HepG2 (cell line): ENCODE data around the gene PPP1R18. TPM values are rescaled to one million over a fixed set of nuclear protein-coding genes. Genes with fewer than 3 reads are reported as not detected.

Source experiments
- BHLHE40 ChIP-seq: IDR thresholded peaks from 2 replicates; pipeline ENCODE4 v1.6.1; 2011; ENCODE audit warnings: low read length, improper control_type of control experiment
- ETV5 ChIP-seq: IDR thresholded peaks from 2 replicates; pipeline ENCODE4 v1.6.1; 2018; ENCODE audit warnings: missing biosample characterization, missing genetic modification reagents, inconsistent platforms, borderline replicate concordance
- FOSL2 ChIP-seq: sonication (generic); formaldehyde crosslinking; IDR thresholded peaks from 2 replicates; pipeline ENCODE4 v1.4.0; 2020; ENCODE audit warnings: missing genetic modification reagents
- FOXC1 ChIP-seq: sonication (generic); formaldehyde crosslinking; IDR thresholded peaks from 2 replicates; pipeline ENCODE4 v1.8.0; 2022; ENCODE audit warnings: mild to moderate bottlenecking, missing genetic modification reagents, borderline replicate concordance
- HCFC1 ChIP-seq: fragments of 150-350 bp; IDR thresholded peaks from 2 replicates; pipeline ENCODE4 v1.6.1; 2014; ENCODE audit warnings: low read depth, low read length
- IRX3 ChIP-seq: sonication (generic); formaldehyde crosslinking; IDR thresholded peaks from 2 replicates; pipeline ENCODE4 v1.8.1; 2023; ENCODE audit warnings: mild to moderate bottlenecking, low read depth, missing genetic modification reagents, borderline replicate concordance
- POGZ ChIP-seq: sonication (generic); formaldehyde crosslinking; IDR thresholded peaks from 2 replicates; pipeline ENCODE4 v1.4.0; 2020; ENCODE audit warnings: mild to moderate bottlenecking, missing genetic modification reagents
- POLR2G ChIP-seq: fragments of 200-400 bp; formaldehyde crosslinking; IDR thresholded peaks from 2 replicates; pipeline ENCODE4 v1.6.1; 2018; ENCODE audit warnings: mild to moderate bottlenecking, low read depth, low read length, moderate library complexity
- PPARG ChIP-seq: conservative IDR thresholded peaks from 2 replicates; pipeline ENCODE4 v1.6.1; 2016; ENCODE audit warnings: missing biosample characterization, missing genetic modification reagents
- SNAI1 ChIP-seq: sonication (generic); formaldehyde crosslinking; IDR thresholded peaks from 2 replicates; pipeline ENCODE4 v1.5.0; 2020; ENCODE audit warnings: mild to moderate bottlenecking, missing genetic modification reagents, borderline replicate concordance
- SNAPC2 ChIP-seq: sonication (generic); formaldehyde crosslinking; IDR thresholded peaks from 2 replicates; pipeline ENCODE4 v1.8.1; 2022; ENCODE audit warnings: mild to moderate bottlenecking, missing genetic modification reagents
- ZMYM2 ChIP-seq: sonication (generic); formaldehyde crosslinking; IDR thresholded peaks from 2 replicates; pipeline ENCODE4 v1.8.0; 2022; ENCODE audit warnings: mild to moderate bottlenecking, missing genetic modification reagents
- ZMYM3 ChIP-seq: sonication (generic); formaldehyde crosslinking; IDR thresholded peaks from 2 replicates; pipeline ENCODE4 v1.5.1; 2020; ENCODE audit warnings: mild to moderate bottlenecking, missing genetic modification reagents
- ZNF354B ChIP-seq: sonication (generic); formaldehyde crosslinking; IDR thresholded peaks from 2 replicates; pipeline ENCODE4 v1.8.0; 2022; ENCODE audit warnings: mild to moderate bottlenecking, missing genetic modification reagents
- ZNF75D ChIP-seq: sonication (generic); formaldehyde crosslinking; IDR thresholded peaks from 2 replicates; pipeline ENCODE4 v1.8.1; 2023; ENCODE audit warnings: missing genetic modification reagents, mild to moderate bottlenecking, borderline replicate concordance
- ZNF768 ChIP-seq: sonication (generic); formaldehyde crosslinking; IDR thresholded peaks from 2 replicates; pipeline ENCODE4 v1.4.0; 2020; ENCODE audit warnings: missing genetic modification reagents
- ZNF883 ChIP-seq: sonication (generic); formaldehyde crosslinking; IDR thresholded peaks from 2 replicates; pipeline ENCODE4 v1.5.1; 2020; ENCODE audit warnings: mild to moderate bottlenecking, missing genetic modification reagents; ENCODE audit errors: not compliant biosample characterization
- polyA plus RNA-seq, 8 experiments: library from polyadenylated mRNA; depleted of rRNA in 3 of 8; stranded (reverse) in 7 of 8; unstranded in 1 of 8; fragments of >200 nt; fragmentation: Illumina TruSeq in 4 of 8; extraction: Trizol in 4 of 8; gene quantifications; 2 replicates each; pipeline versions ENCODE4 v1.2.1 to v1.2.3, GENCODE V29; 2011 to 2016; ENCODE audit warnings: low read depth in 4 of 8, missing spikeins in 1 of 8, mixed read lengths in 1 of 8; ENCODE audit not compliant: insufficient read depth in 1 of 8
- total RNA-seq, 5 experiments: library from RNA; depleted of rRNA; stranded (reverse); fragments of >200 nt; fragmentation: Illumina TruSeq; extraction: Trizol; gene quantifications; 2 replicates each; pipeline ENCODE4 v1.2.3, GENCODE V29; 2016; ENCODE audit warnings: low read depth in 1 of 5
- TF ChIP-seq, protein P1 (sequence below): sonication (generic); formaldehyde crosslinking; IDR thresholded peaks from 2 replicates; pipeline ENCODE4 v1.5.1; 2020; ENCODE audit warnings: mild to moderate bottlenecking, missing genetic modification reagents, moderate library complexity
- TF ChIP-seq, protein P2 (sequence below): IDR thresholded peaks from 2 replicates; pipeline ENCODE4 v1.6.1; 2016; ENCODE audit warnings: mild to moderate bottlenecking
- TF ChIP-seq, protein P3 (sequence below): IDR thresholded peaks from 2 replicates; pipeline ENCODE4 v1.6.1; 2012; ENCODE audit warnings: inconsistent platforms
- TF ChIP-seq, protein P4 (sequence below): sonication (generic); formaldehyde crosslinking; IDR thresholded peaks from 2 replicates; pipeline ENCODE4 v1.4.0; 2020; ENCODE audit warnings: mild to moderate bottlenecking, missing genetic modification reagents
- TF ChIP-seq, protein P5 (sequence below): sonication (generic); formaldehyde crosslinking; conservative IDR thresholded peaks from 2 replicates; pipeline ENCODE4 v1.8.0; 2022; ENCODE audit warnings: low read depth, missing genetic modification reagents

Gene PPP1R18
- total and polyA plus RNA-seq, 2 of the 13 experiments (the other 11 are each of a cell fraction or from before 2014, with no cell fraction given): 4.9 to 9.2 TPM

DNA sequence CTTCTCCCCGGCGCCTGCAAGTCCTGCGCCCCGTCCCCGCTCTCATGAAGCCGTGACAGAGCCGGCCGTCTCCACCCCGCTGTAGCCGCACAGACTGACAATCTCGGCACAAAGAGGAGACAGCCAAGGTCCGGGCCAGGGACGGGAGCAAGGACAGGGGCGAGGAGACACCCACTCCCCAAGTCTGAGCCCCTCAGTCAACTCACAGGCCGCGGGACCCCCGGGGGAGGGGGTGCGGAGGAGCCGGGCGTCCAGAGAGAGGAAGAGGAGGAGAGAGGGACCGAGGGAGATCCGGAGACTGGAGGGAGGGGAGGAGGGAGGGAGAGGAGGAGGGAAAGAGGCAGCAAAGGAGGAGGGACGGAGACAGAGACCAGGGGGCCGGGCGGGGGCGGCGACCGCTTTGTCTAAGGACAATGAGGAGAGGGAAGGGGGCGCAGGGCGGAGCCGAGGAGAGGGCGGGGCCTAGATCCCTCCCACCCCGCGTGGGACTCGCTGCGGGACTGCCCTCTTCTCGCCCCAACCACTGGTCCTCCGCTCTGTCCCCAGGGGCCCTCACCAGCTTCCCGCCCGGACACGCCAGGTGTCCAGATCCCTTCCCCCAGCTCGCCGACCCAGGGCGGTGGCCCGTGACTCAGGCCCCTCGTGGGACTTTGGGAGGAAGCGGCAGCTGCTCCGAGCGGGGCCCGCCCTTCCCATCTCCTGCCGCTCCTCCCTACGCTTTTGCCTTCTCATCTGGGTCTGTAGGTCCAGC, 638 bp upstream of the PPP1R18 start (continued):
- TF ChIP-seq, protein P1, sequence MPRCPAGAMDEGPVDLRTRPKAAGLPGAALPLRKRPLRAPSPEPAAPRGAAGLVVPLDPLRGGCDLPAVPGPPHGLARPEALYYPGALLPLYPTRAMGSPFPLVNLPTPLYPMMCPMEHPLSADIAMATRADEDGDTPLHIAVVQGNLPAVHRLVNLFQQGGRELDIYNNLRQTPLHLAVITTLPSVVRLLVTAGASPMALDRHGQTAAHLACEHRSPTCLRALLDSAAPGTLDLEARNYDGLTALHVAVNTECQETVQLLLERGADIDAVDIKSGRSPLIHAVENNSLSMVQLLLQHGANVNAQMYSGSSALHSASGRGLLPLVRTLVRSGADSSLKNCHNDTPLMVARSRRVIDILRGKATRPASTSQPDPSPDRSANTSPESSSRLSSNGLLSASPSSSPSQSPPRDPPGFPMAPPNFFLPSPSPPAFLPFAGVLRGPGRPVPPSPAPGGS (CRISPR knock-in tag): peak; percentile 31; the same call in 1 of the 2 replicates
- 0 out of 2 replicates have a peak, but pooled peaks have one; percentile 3 for TF ChIP-seq ZMYM3
- no peak for TF ChIP-seq IRX3 (CRISPR knock-in tag)
- TF ChIP-seq ETV5 (CRISPR knock-in tag): peak; percentile 29; the same call in 1 of the 2 replicates
- TF ChIP-seq, protein P2, sequence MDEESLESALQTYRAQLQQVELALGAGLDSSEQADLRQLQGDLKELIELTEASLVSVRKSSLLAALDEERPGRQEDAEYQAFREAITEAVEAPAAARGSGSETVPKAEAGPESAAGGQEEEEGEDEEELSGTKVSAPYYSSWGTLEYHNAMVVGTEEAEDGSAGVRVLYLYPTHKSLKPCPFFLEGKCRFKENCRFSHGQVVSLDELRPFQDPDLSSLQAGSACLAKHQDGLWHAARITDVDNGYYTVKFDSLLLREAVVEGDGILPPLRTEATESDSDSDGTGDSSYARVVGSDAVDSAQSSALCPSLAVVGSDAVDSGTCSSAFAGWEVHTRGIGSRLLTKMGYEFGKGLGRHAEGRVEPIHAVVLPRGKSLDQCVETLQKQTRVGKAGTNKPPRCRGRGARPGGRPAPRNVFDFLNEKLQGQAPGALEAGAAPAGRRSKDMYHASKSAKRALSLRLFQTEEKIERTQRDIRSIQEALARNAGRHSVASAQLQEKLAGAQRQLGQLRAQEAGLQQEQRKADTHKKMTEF (CRISPR knock-in tag): peak; percentile 68; the same call in 1 of the 2 replicates
- no peak; the same call in 1 of the 2 replicates for TF ChIP-seq POLR2G
- TF ChIP-seq, protein P3, sequence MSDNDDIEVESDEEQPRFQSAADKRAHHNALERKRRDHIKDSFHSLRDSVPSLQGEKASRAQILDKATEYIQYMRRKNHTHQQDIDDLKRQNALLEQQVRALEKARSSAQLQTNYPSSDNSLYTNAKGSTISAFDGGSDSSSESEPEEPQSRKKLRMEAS: peak; percentile 35; the same call in 1 of the 2 replicates
- TF ChIP-seq FOXC1 (CRISPR knock-in tag): peak; percentile 41; the same call in 1 of the 2 replicates
- 0 out of 2 replicates have a peak, but pooled peaks have one; percentile 10 for TF ChIP-seq ZNF75D (CRISPR knock-in tag)
- TF ChIP-seq HCFC1: no peak
- TF ChIP-seq ZNF883 (CRISPR knock-in tag): peak; percentile 81
- TF ChIP-seq BHLHE40: 0 out of 2 replicates have a peak, but pooled peaks have one; percentile 16
- TF ChIP-seq, protein P4, sequence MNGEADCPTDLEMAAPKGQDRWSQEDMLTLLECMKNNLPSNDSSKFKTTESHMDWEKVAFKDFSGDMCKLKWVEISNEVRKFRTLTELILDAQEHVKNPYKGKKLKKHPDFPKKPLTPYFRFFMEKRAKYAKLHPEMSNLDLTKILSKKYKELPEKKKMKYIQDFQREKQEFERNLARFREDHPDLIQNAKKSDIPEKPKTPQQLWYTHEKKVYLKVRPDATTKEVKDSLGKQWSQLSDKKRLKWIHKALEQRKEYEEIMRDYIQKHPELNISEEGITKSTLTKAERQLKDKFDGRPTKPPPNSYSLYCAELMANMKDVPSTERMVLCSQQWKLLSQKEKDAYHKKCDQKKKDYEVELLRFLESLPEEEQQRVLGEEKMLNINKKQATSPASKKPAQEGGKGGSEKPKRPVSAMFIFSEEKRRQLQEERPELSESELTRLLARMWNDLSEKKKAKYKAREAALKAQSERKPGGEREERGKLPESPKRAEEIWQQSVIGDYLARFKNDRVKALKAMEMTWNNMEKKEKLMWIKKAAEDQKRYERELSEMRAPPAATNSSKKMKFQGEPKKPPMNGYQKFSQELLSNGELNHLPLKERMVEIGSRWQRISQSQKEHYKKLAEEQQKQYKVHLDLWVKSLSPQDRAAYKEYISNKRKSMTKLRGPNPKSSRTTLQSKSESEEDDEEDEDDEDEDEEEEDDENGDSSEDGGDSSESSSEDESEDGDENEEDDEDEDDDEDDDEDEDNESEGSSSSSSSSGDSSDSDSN (CRISPR knock-in tag): peak; percentile 58
- peak; percentile 78; the same call in 1 of the 2 replicates for TF ChIP-seq SNAI1 (CRISPR knock-in tag)
- TF ChIP-seq SNAPC2 (CRISPR knock-in tag): peak; percentile 40; the same call in 1 of the 2 replicates
- peak; percentile 60 for TF ChIP-seq POGZ
- TF ChIP-seq ZNF354B (CRISPR knock-in tag): no peak
- TF ChIP-seq PPARG (CRISPR knock-in tag): peak; percentile 10; the same call in 1 of the 2 replicates
- peak; percentile 63 for TF ChIP-seq FOSL2
- TF ChIP-seq ZMYM2 (CRISPR knock-in tag): 0 out of 2 replicates have a peak, but pooled peaks have one; percentile 51
- TF ChIP-seq, protein P5, sequence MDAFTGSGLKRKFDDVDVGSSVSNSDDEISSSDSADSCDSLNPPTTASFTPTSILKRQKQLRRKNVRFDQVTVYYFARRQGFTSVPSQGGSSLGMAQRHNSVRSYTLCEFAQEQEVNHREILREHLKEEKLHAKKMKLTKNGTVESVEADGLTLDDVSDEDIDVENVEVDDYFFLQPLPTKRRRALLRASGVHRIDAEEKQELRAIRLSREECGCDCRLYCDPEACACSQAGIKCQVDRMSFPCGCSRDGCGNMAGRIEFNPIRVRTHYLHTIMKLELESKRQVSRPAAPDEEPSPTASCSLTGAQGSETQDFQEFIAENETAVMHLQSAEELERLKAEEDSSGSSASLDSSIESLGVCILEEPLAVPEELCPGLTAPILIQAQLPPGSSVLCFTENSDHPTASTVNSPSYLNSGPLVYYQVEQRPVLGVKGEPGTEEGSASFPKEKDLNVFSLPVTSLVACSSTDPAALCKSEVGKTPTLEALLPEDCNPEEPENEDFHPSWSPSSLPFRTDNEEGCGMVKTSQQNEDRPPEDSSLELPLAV: no peak
- peak; percentile 24; the same call in 1 of the 2 replicates for TF ChIP-seq ZNF768 (CRISPR knock-in tag)
